H1 (cell line): ENCODE measurements around the gene RALY. TPM values are rescaled to one million over a fixed set of nuclear protein-coding genes. Genes with fewer than 3 reads are reported as not detected.

Experiments
- CTCF ChIA-PET: fragments of 300-600 bp; sonication (Branson Sonifier 250); formaldehyde crosslinking; loops from one replicate; lab custom pipeline; 2021; ENCODE audit not compliant: partially characterized antibody; lab: Charles Lee
- POLR2A ChIA-PET: fragments of 300-600 bp; sonication (Branson Sonifier 250); formaldehyde crosslinking; loops from one replicate; lab custom pipeline; 2021; ENCODE audit warnings: inconsistent platforms; ENCODE audit not compliant: partially characterized antibody; lab: Charles Lee
- DNase-seq, 2 experiments: peaks; one replicate each; pipeline versions ENCODE4 v3.0.0 to v3.0.0-alpha.2; 2010 to 2022; ENCODE audit warnings: low spot score in 2 of 2, low read depth in 1 of 2, mixed read lengths in 1 of 2
- FAIRE-seq: peaks from 2 replicates; lab custom pipeline; 2011; peaks lifted over from hg19 to GRCh38; lab: Jason Lieb, UNC
- H2AFZ ChIP-seq: 2 replicates; pipeline ENCODE4 v1.8.1; 2012; ENCODE audit warnings: low read length, inconsistent platforms
- H2AK5ac ChIP-seq: 2 replicates; pipeline ENCODE4 v1.6.1; 2013; ENCODE audit warnings: low read depth, low read length
- H2BK120ac ChIP-seq: replicated peaks from 2 replicates; pipeline ENCODE3; 2013; ENCODE audit warnings: low read depth, low read length, inconsistent platforms
- H2BK12ac ChIP-seq: 2 replicates; pipeline ENCODE4 v1.6.1; 2013; ENCODE audit warnings: low read depth, low read length
- H2BK15ac ChIP-seq: 2 replicates; pipeline ENCODE4 v1.6.1; 2013; ENCODE audit warnings: low read length
- H2BK20ac ChIP-seq: 2 replicates; pipeline ENCODE4 v1.6.1; 2013; ENCODE audit warnings: low read length
- H2BK5ac ChIP-seq: 2 replicates; pipeline ENCODE4 v1.6.1; 2013; ENCODE audit warnings: low read depth, low read length
- H3K14ac ChIP-seq: 2 replicates; pipeline ENCODE4 v1.6.1; 2013; ENCODE audit warnings: inconsistent platforms; ENCODE audit not compliant: insufficient read length
- H3K18ac ChIP-seq: 2 replicates; pipeline ENCODE4 v1.6.1; 2013; ENCODE audit warnings: low read length; ENCODE audit errors: extremely low read depth
- H3K23ac ChIP-seq: 2 replicates; pipeline ENCODE4 v1.6.1; 2013; ENCODE audit warnings: inconsistent platforms; ENCODE audit not compliant: insufficient read length
- H3K23me2 ChIP-seq: 2 replicates; pipeline ENCODE4 v1.6.1; 2013; ENCODE audit warnings: low read depth, low read length
- H3K27ac ChIP-seq: 2 replicates; pipeline ENCODE4 v1.6.1; 2011; ENCODE audit warnings: low read depth, low read length, inconsistent platforms
- H3K27me3 ChIP-seq, 4 experiments: replicated peaks in 1 of 4; 1 replicate in 1 of 4; 2 replicates in 3 of 4; pipeline versions ENCODE4 v1.6.1 to v1.8.1; 2011 to 2013; ENCODE audit warnings: low read length in 3 of 4, mild to moderate bottlenecking in 3 of 4, inconsistent platforms in 2 of 4, mixed read lengths in 2 of 4, moderate library complexity in 1 of 4; ENCODE audit not compliant: control insufficient read depth in 3 of 4, insufficient read depth in 3 of 4; ENCODE audit errors: extremely low read depth in 1 of 4
- H3K36me3 ChIP-seq, 4 experiments: 2 replicates each; pipeline versions ENCODE4 v1.6.1 to v1.8.1; 2011 to 2013; ENCODE audit warnings: mild to moderate bottlenecking in 4 of 4, low read length in 3 of 4, moderate library complexity in 2 of 4, control low read depth in 1 of 4, inconsistent platforms in 1 of 4; ENCODE audit not compliant: insufficient read depth in 4 of 4, control insufficient read depth in 2 of 4
- H3K4ac ChIP-seq: replicated peaks from 2 replicates; pipeline ENCODE3; 2013; ENCODE audit warnings: low read length, low read depth, mixed read lengths, inconsistent platforms; ENCODE audit not compliant: insufficient read length
- H3K4me1 ChIP-seq, 4 experiments: replicated peaks in 1 of 4; 1 replicate in 1 of 4; 2 replicates in 3 of 4; pipeline versions ENCODE4 v1.6.1 to v1.8.1; 2011 to 2013; ENCODE audit warnings: low read length in 3 of 4, inconsistent platforms in 2 of 4, mixed read lengths in 1 of 4; ENCODE audit not compliant: insufficient read depth in 4 of 4, control insufficient read depth in 3 of 4
- H3K4me2 ChIP-seq, 2 experiments: 2 replicates each; pipeline versions ENCODE4 v1.6.1 to v1.8.1; 2011 to 2013; ENCODE audit warnings: low read depth in 2 of 2, low read length in 2 of 2, control low read depth in 1 of 2, inconsistent platforms in 1 of 2, mild to moderate bottlenecking in 1 of 2; ENCODE audit not compliant: insufficient read depth in 1 of 2
- H3K4me3 ChIP-seq, 4 experiments: fragments of 200-600, 300-600 bp in 1 of 4; sonication (generic), shearing (Covaris generic), sonication (Bioruptor Twin) in 1 of 4; 2 replicates each; pipeline versions ENCODE4 v1.5.1 to v1.8.1; 2011 to 2016; ENCODE audit warnings: low read length in 4 of 4, low read depth in 3 of 4, control low read depth in 2 of 4, inconsistent platforms in 2 of 4, mild to moderate bottlenecking in 2 of 4, mixed read lengths in 1 of 4, moderate library complexity in 1 of 4; ENCODE audit not compliant: insufficient read depth in 2 of 4; ENCODE audit errors: extremely low read depth in 1 of 4
- H3K56ac ChIP-seq: replicated peaks from 2 replicates; pipeline ENCODE3; 2013; ENCODE audit warnings: low read depth, mild to moderate bottlenecking, mixed read lengths, low read length, inconsistent platforms; ENCODE audit not compliant: insufficient read length
- H3K79me1 ChIP-seq: 2 replicates; pipeline ENCODE4 v1.6.1; 2013; ENCODE audit warnings: low read depth, low read length, control low read depth
- H3K79me2 ChIP-seq, 2 experiments: 2 replicates each; pipeline versions ENCODE4 v1.6.1 to v1.8.1; 2012 to 2013; ENCODE audit warnings: low read length in 2 of 2, mild to moderate bottlenecking in 2 of 2, inconsistent platforms in 1 of 2; ENCODE audit not compliant: insufficient read depth in 2 of 2, control insufficient read depth in 1 of 2
- H3K9ac ChIP-seq, 4 experiments: replicated peaks in 1 of 4; 1 replicate in 1 of 4; 2 replicates in 3 of 4; pipeline versions ENCODE4 v1.6.1 to v1.8.1; 2011 to 2013; ENCODE audit warnings: low read depth in 3 of 4, low read length in 3 of 4, control low read depth in 2 of 4, mild to moderate bottlenecking in 2 of 4, moderate library complexity in 2 of 4, inconsistent platforms in 1 of 4; ENCODE audit errors: extremely low read depth in 1 of 4
- H3K9me3 ChIP-seq, 2 experiments: 2 replicates each; pipeline versions ENCODE4 v1.6.1 to v1.8.1; 2012 to 2013; ENCODE audit warnings: mild to moderate bottlenecking in 2 of 2, moderate library complexity in 2 of 2, control low read depth in 1 of 2, inconsistent platforms in 1 of 2, low read depth in 1 of 2, low read length in 1 of 2, mixed read lengths in 1 of 2; ENCODE audit not compliant: insufficient read depth in 2 of 2
- H4K20me1 ChIP-seq, 2 experiments: replicated peaks in 1 of 2; 2 replicates each; pipeline versions ENCODE3 to v1.8.1; 2011 to 2013; ENCODE audit warnings: inconsistent platforms in 2 of 2, low read length in 2 of 2, mild to moderate bottlenecking in 1 of 2; ENCODE audit not compliant: insufficient read depth in 2 of 2, control insufficient read depth in 1 of 2
- H4K5ac ChIP-seq: 2 replicates; pipeline ENCODE4 v1.6.1; 2013; ENCODE audit warnings: low read length, low read depth, mixed read lengths, inconsistent platforms; ENCODE audit not compliant: insufficient read length
- H4K8ac ChIP-seq: 2 replicates; pipeline ENCODE4 v1.8.0; 2013; ENCODE audit warnings: mild to moderate bottlenecking, moderate library complexity, low read length, inconsistent platforms; ENCODE audit not compliant: insufficient read depth; ENCODE audit errors: extremely low read depth
- H4K91ac ChIP-seq: replicated peaks from 2 replicates; pipeline ENCODE3; 2013; ENCODE audit warnings: low read length, mixed read lengths, inconsistent platforms; ENCODE audit not compliant: insufficient read length
- FOSL1 ChIP-seq: IDR thresholded peaks from 2 replicates; pipeline ENCODE4 v1.6.1; 2011; ENCODE audit warnings: mild to moderate bottlenecking, low read depth, low read length, moderate library complexity; ENCODE audit not compliant: insufficient read depth
- GABPA ChIP-seq: IDR thresholded peaks from 2 replicates; pipeline ENCODE4 v1.6.1; 2011; ENCODE audit warnings: mild to moderate bottlenecking, low read length, moderate library complexity, borderline replicate concordance; ENCODE audit not compliant: insufficient read depth
- HDAC2 ChIP-seq, 2 experiments: fragments of 300-600 bp in 1 of 2; sonication (generic) in 1 of 2; IDR thresholded peaks; 2 replicates each; pipeline ENCODE4 v1.6.1; 2011 to 2012; ENCODE audit warnings: low read depth in 2 of 2, low read length in 2 of 2, mild to moderate bottlenecking in 2 of 2, moderate library complexity in 2 of 2, borderline replicate concordance in 1 of 2, inconsistent platforms in 1 of 2
- HDAC6 ChIP-seq: IDR thresholded peaks from one replicate; pipeline ENCODE4 v1.7.1; 2012; ENCODE audit warnings: low read depth, mild to moderate bottlenecking, inconsistent platforms, low read length, moderate library complexity
- KDM1A ChIP-seq: fragments of 200-600, 300-600 bp; sonication (generic); IDR thresholded peaks from 2 replicates; pipeline ENCODE4 v1.7.1; 2016; ENCODE audit warnings: mild to moderate bottlenecking, low read length, borderline replicate concordance
- RFX5 ChIP-seq: IDR thresholded peaks from 2 replicates; pipeline ENCODE4 v1.6.1; 2011; ENCODE audit warnings: low read depth, low read length, improper control_type of control experiment, borderline replicate concordance
- SP1 ChIP-seq: IDR thresholded peaks from 2 replicates; pipeline ENCODE4 v1.6.1; 2011; ENCODE audit warnings: low read depth, low read length
- TAF1 ChIP-seq: IDR thresholded peaks from 2 replicates; pipeline ENCODE4 v1.6.1; 2011; ENCODE audit warnings: mild to moderate bottlenecking, low read depth, low read length
- TEAD4 ChIP-seq: IDR thresholded peaks from 2 replicates; pipeline ENCODE4 v1.6.1; 2012; ENCODE audit warnings: low read depth, low read length, inconsistent platforms, mixed read lengths
- YY1 ChIP-seq: IDR thresholded peaks from 2 replicates; pipeline ENCODE4 v1.6.1; 2011; ENCODE audit warnings: low read depth, mild to moderate bottlenecking, low read length
- WGBS, 2 experiments: shearing (Covaris generic) in 1 of 2; methylation state at CpG; one replicate each; pipeline versions ENCODE4 v1.1.6 to v1.1.7; 2013 to 2015; ENCODE audit warnings: low lambda C conversion rate in 2 of 2, mixed read lengths in 2 of 2, inconsistent platforms in 1 of 2, low coverage in 1 of 2, missing lambda C conversion rate in 1 of 2; ENCODE audit not compliant: insufficient replicate concordance in 2 of 2, insufficient coverage in 1 of 2, insufficient read length in 1 of 2; ENCODE audit errors: extremely low coverage in 1 of 2, missing lambda C conversion rate in 1 of 2; 5-methylcytosine and 5-hydroxymethylcytosine counted together
- polyA plus RNA-seq, 7 experiments: library from polyadenylated mRNA; depleted of rRNA in 3 of 7; stranded (reverse) in 5 of 7; unstranded in 2 of 7; fragments of >200 nt in 5 of 7; fragments of 200-250 nt in 2 of 7; gene quantifications; 1 replicate in 5 of 7; 2 replicates in 1 of 7; 4 replicates in 1 of 7; pipeline versions ENCODE4 v1.2.1 to v1.2.3, GENCODE V29; 2011 to 2013; ENCODE audit warnings: missing spikeins in 2 of 7, mixed read lengths in 2 of 7
- total RNA-seq: library from RNA; stranded (reverse); fragmentation: NEBNext Ultra II Directional; extraction: Animal tissue kit (Norgen Biotek cat#: 25700); gene quantifications from 2 replicates; pipeline ENCODE4 v1.2.1, GENCODE V29; 2021
- TF ChIP-seq, protein P1 (sequence below): IDR thresholded peaks from 2 replicates; pipeline ENCODE4 v1.6.1; 2012; ENCODE audit warnings: inconsistent platforms
- TF ChIP-seq, protein P2 (sequence below): IDR thresholded peaks from 2 replicates; pipeline ENCODE4 v1.6.1; 2012; ENCODE audit warnings: low read length, inconsistent platforms

Gene RALY
- total and polyA plus RNA-seq, 2 of the 8 experiments (the other 6 are each of a cell fraction or from before 2014, with no cell fraction given): 133 to 148 TPM

DNA sequence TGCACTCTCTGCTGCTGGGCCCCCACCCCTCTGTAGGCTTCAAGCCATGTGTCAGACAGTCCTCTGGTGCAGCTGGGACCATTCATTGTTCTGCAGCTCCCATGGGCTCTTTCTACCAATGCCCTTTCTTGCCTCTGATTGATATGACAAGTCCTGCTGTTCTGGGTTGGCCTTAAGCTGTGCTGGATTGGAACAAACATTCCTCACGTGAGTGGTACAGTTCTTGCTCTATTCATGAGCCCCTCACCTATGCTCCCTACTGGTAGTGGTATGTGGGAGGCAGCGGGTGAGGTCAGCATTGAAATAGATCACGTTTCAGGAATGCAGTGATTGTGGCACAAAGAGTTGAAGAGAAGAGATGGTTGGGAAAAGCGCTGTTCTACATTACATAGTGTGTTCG is 48.8 kb upstream of the RALY start:
- H3K23ac ChIP-seq: no peak overlapping the region
- no peak overlapping the region for H2BK15ac ChIP-seq
- H4K8ac ChIP-seq: no peak overlapping the region
- no peaks in the 10 kb centered on the region for H3K27me3 ChIP-seq
- no peak overlapping the region for H2BK5ac ChIP-seq
- no peak overlapping the region for H4K5ac ChIP-seq
- no peak overlapping the region for H3K18ac ChIP-seq
- H3K4me2 ChIP-seq: no peak overlapping the region
- POLR2A ChIA-PET: interaction anchor here (0.7 to 1.1 kb wide), 3 partner anchors 12 to 167 kb away, joined by 3 to 4 read pairs (median 3); partner anchors contain the start of genes EIF2S2 and RALY
- 0 out of 2 replicates have a peak overlapping the region, but pooled peaks have one; percentile 14 for H2AK5ac ChIP-seq
- WGBS, 2 experiments: 81% methylated on average over 5 of the region's 5 CpGs; no CpG with 5 or more reads in 1 of the 2 experiments
- no peaks in the 10 kb centered on the region for H3K4me1 ChIP-seq
- H3K36me3 ChIP-seq: no peaks in the 10 kb centered on the region
- H4K20me1 ChIP-seq: no peaks in the 10 kb centered on the region
- no peak overlapping the region for H4K91ac ChIP-seq
- no peaks in the 10 kb centered on the region for H3K79me1 ChIP-seq
- no peak for DNase-seq
- H3K23me2 ChIP-seq: no peaks in the 10 kb centered on the region
- H2BK20ac ChIP-seq: no peak overlapping the region
- no peak overlapping the region for H3K9ac ChIP-seq
- CTCF ChIA-PET: interaction anchor here (1.0 to 4.3 kb wide), 7 partner anchors 9 to 130 kb away, joined by 3 to 16 read pairs (median 4); no protein-coding TSS in a partner anchor
- no peaks in the 10 kb centered on the region; a peak in 1 of 4 replicates for H3K9me3 ChIP-seq
- no peak overlapping the region for H3K4ac ChIP-seq
- H3K14ac ChIP-seq: no peak overlapping the region
- H3K56ac ChIP-seq: no peak overlapping the region
- no peak overlapping the region for H2AFZ ChIP-seq
- no peak overlapping the region for H2BK12ac ChIP-seq
- no peak overlapping the region for H3K4me3 ChIP-seq
- no peak overlapping the region for H3K27ac ChIP-seq
- H3K79me2 ChIP-seq: no peaks in the 10 kb centered on the region
- H2BK120ac ChIP-seq: no peak overlapping the region
- FAIRE-seq: no peak
- TF ChIP-seq SP1 (no peak), KDM1A (no peak), HDAC6 (no peak), TAF1 (no peak), FOSL1 (no peak), TEAD4 (no peak), GABPA (no peak), YY1 (no peak), HDAC2 (IDR thresholded peaks at IDR 0.05; ENCODE audit: borderline replicate concordance in 1 of 2, low read depth in 2 of 2, low read length in 2 of 2) (no peak), RFX5 (no peak)
- TF ChIP-seq, protein P1, sequence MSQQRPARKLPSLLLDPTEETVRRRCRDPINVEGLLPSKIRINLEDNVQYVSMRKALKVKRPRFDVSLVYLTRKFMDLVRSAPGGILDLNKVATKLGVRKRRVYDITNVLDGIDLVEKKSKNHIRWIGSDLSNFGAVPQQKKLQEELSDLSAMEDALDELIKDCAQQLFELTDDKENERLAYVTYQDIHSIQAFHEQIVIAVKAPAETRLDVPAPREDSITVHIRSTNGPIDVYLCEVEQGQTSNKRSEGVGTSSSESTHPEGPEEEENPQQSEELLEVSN: no peak
- TF ChIP-seq, protein P2, sequence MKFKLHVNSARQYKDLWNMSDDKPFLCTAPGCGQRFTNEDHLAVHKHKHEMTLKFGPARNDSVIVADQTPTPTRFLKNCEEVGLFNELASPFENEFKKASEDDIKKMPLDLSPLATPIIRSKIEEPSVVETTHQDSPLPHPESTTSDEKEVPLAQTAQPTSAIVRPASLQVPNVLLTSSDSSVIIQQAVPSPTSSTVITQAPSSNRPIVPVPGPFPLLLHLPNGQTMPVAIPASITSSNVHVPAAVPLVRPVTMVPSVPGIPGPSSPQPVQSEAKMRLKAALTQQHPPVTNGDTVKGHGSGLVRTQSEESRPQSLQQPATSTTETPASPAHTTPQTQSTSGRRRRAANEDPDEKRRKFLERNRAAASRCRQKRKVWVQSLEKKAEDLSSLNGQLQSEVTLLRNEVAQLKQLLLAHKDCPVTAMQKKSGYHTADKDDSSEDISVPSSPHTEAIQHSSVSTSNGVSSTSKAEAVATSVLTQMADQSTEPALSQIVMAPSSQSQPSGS: no peak
